DLD1 (cell line): ENCODE results near the gene RSPH9.

ENCODE experiments used
- in situ Hi-C: cut with HindIII; loops from 2 replicates; pipeline ENCODE4 v1.10.0; 2017; ENCODE audit warnings: low sequenced_read_pairs

RSPH9 gene

DNA sequence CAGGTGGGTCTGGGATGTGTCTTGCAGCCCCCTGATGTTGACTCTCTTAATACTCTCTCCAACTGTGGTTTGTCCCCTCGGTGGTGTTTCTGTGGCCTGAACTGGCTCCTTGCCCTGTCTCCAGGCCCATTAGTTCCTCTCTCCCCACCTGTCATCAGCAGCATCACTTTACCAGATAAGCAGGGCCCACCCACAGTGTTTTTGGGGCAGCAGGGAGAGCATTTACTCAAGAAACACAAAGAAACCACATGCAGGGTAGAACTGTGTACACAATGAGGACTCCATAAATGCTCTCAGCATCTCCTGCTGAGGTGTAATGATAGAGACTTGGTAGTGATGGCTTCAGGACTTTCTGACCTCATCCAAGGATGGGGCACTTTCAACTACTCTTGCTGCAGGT, 62.9 kb downstream of the RSPH9 start:
- in situ Hi-C loops: no loop called here

DNA sequence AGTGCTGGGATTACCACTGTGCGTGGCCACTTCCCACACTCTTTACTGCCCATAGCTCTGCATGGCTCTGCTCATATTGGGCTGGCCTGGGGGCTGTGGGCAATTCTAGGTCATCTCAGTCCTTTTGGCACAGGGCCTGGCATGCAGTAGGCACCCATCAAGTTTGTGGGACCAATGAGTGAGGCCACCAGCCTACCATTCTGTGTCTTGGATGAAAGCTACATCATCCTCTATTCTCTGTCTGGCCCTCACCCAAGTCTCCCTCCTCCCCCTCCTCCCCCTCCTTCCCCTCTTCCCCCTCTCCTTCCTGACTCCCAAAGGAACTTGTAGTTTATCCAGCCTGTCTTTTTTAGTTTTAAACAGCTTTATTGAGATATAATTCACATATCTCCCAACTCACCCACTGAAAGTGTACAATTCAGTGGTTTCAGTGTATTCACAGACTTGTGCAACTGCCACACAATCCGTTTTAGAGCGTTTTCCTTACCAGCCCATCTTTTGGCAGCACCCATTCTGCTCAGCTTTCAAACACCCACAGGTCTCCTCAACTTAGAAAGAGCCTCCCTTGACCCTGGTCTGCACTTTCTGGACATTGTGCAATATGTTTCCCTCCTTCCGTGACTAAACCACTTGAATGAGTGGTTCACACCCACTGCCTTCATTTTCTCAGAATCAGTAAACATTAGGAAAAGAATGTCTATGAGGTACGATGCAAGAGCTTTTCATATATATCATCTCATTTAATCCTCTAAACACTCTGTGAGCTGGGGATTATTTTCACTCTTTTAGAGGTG, 64.2 kb downstream of the RSPH9 start:
- in situ Hi-C loops: no loop called here

DNA sequence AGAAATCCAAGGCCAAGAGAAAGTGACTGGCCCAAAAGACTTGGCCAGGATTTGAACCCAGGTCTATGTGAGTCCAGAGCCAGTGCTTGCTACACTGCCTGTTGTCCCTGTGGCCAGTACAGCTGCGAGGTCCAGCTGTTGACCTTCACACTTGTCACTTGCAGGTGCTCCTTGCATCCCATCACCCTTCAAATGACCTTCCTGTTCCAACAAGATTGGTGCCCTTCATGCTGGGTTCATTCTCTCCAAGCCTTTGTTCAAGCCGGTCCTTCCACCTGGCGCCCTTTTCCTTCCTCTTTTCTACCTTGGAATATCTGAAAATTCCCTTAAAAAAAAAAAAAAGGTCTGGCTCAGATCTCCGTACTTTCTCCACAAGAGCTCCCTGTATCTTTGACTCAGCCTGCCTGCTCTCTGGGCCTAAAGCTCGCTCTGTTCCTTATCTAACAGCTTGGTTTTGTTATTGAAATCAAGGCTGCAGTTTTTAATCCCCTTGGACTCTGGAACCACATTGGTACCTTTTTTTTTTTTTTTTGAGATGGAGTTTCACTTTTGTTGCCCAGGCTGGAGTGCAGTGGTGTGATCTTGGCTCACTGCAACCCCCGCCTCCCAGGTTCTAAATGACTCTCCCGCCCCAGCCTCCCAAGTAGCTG, 64.9 kb downstream of the RSPH9 start:
- in situ Hi-C loops: no loop called here

DNA sequence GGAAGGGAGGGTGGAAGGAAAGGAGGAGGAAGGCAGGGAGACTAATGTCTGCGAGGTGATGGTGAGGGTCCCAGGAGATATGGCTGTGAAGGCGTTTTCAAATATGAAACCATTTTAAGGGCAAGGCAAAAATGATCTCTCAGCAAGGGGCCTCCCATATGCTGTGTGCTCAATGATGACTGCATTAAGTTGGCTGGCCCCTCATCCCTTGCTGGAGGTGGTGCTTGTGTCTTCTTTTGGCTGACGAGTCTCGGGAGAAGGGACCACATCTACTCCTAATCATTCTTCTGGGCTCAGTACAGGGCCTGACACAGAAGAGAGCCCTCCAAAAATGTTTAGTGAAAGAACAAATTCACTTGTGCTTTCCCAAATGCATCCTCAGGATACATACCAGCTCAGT, 65.7 kb downstream of the RSPH9 start:
- in situ Hi-C loops: no loop called here

DNA sequence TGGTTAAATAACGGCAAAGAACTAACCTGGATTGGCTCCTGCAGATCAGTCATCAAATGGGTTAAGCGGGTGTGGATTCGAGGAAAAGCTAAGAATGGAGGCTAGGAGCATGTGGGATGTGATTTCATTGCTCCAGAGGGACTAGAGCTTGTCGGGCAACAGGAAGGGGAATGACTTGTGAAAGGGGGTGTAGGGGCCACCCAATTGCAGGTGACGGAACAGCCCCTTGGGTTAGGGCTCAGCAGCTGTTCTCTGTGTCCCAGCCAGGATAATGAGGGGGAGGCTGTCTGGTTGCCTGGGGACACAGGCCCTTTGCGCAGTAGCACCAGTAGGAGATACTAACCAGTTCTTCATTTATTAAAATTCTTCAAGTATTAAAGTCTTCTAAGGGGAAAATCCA, 67.7 kb downstream of the RSPH9 start:
- in situ Hi-C loops: no loop called here

DNA sequence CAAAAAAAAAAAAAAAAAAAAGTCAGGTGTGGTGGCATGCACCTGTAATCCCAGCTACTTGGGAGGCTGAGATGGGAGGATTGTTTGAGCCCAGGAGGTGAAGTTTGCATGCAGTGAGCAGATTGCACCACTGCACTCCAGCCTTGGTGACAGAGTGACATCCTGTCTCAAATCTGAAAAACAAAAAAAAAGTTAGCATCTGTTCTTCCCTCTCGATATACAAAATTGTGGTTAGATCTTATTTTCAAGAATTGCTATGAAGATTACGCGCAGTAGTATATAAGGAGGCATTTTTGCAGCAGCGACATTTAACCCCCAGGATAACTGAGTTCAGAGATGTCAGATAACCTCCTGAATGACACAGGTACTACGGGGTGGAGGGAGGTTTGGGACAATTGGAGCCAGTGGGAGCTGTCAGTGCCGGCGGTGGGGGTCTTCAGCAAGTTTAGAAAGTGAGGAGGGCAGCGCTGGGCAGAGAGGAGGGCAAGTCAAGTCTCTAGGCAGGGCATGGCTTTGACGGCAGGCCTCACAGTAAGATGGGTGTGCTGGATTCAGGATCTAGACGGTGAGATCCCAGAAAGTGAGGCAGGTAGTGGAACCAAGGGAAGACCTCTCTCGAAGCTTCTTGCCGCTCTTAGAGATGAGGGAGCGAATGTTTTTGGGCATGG, 68.9 kb downstream of the RSPH9 start:
- in situ Hi-C loops: no loop called here

DNA sequence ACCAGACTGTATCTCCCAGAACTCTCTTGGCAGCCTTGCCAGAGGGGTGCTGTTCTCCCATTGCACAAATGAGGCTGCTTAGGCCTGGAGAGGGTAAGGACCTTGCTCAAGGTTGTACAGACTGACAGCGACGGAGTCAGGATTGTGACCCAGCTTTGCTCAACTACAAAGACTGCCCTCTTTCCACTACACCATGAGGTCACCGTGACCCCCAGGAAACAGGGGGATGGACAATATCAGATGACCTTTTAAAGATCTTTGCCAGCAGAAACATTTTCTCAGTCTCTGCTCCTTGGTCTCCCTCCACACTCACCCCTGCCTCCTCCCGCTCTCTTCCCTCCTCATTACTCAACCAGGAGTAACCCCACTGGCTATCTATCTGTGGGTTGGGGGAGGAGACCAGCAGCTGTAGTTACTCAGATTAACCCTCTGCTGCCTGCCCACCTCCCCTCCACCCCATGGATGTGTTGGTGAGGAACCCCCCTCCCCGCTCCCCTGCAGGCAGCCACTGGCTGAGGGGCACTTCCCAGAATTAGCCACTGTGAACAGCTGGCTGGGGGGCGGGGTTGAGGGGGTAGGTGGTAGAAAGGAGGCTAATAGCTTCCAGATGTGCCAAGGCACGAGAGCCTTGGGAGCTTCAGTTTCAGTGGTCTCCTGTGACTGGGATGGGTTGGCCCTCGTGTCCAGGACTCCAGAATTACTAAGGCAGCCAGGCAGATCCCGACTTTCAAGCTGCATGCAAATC, 69.6 kb downstream of the RSPH9 start:
- in situ Hi-C loops: no loop called here

DNA sequence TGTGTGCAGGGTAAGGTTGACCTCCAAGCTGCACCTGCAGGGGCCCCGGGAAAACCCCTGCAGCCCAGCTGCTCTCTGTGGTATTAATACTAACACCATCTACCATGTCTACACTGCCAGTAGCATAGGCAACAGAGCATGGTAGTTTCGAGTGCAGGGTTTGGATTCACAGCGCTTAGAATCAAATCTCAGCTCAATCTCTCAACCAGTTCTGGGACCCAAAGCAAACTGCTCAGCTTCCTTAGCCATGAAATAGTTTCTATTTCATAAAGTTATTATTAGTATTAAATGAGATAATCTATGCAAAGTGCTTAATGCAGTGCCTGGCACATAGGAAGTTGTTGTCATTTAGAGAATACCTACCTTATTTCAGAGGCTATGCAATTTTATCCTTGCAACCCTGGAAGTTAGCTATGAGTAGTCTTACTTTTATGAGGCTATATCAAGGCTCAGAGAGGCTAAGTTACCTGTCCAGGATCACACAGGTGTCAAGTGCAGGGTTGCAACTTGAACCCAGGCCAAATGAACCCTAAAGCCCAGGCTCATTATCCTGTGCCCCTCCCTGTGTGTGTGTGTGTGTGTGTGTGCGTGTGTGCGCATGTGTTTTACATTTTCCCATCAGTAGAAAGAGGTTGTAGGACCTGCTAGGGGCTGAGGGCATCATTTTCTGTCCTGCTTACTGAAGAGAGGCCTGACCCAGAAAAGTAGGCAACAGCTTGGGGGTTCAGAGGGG, 70.4 kb downstream of the RSPH9 start:
- in situ Hi-C loops: no loop called here

DNA sequence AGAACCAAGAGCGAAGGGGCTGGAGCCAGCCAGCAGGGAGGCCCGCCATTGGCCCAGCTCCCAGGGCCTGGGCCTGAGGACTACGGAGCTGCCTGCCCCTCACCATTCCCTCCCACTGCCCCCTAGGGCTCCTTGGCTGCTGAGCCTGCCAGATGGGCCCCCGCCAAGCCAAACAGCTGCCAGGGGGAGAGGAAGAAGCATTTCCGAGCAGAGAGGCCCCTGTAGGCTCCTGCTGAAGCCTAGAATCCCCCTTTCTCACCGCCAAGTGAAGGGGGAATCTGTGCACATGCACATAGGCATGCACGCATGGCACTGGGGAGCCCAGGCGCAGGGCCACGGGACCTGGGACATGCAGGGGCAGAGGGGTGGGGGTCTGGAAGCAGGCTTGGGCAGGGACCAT, 71.3 kb downstream of the RSPH9 start:
- in situ Hi-C loops: no loop called here

DNA sequence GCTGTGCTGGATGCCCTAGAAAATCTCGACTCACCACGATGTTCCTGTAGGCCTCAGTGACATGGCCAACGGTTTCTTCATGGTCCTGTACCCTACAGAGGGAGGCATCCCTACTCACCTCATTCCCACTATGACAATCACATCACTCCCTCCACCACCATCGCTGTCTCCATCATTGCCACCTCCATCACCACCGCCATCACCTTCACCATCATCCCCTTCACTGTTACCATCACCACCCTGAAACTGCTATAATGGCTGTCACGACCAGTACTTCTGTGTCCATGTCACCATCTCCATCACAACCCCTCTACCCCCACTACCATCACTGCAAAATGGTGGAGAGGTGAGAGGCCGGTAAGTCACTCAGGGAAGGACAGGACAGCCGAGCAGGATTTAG, 72.6 kb downstream of the RSPH9 start:
- in situ Hi-C loops: no loop called here

DNA sequence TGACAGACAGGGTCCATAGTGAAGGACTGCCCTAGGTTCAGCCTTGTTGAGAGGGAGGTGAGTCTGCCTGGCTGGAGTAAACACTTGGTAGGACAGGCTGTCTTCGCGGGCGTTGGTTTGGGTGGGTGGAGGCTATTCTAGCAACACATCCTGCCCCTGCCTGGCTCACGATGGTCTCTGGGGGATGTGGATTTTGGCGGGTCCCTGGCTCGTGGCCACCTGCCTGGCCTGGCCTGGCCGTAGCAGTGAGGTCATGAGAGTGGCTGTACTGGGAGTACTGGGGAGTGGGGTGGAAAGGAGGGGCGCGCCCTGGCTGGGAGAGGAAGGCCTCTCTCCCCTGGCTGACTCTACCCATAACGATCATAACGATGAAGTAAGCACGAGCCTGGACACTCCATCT, 73.0 kb downstream of the RSPH9 start:
- in situ Hi-C loops: no loop called here

DNA sequence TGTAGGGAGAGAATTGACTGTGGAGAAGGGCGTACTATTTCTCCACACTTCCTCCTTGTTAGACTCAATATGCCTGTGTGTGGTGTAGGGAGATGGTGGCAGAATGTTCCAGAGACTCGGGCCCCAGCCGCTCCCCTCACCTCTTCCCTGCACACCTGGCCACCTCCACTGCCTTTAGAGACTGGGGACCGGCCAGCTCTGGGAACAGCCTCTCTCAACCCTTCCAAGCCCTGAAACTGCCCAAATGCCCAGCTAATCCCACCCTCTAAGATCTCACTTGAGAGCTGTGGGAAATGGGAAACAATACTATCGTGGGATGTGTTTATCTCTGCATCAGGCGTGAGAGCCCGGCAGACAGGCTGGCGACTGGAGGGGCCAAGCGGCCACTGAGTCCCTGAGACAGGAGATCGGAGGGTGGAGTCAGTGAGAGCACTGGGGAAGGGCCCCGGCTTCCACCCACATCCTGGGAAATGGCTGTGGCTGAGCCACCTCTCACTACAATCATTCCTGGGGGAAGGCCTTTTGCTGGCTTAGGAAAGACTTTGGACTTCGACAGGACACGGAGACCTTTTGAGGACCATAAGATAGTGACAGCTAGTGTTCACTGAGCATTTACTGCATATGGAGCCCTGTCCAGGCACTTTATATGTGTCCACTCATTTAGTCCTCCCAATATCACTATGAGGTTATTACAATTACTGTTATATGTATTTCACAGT, 73.7 kb downstream of the RSPH9 start:
- in situ Hi-C loops: no loop called here

DNA sequence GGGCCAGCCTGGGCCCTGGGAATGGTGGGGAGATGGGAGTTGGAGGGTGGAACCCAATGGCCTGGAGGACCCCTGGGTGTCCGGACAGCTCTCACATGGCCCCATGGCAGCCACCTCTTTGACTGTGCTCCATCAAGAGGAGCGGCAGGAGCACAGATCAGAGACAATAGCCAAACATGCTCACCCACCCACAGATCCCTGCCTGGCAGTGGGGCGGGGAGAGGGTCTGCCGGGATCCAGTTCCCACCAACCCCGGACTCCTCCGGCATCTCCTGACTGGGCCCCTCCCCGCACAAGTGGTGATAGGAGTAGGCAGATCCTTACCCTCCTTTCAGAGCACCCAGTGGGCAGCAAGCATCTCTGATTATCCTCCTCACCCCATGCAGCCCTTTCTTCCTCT, 74.7 kb downstream of the RSPH9 start:
- in situ Hi-C loops: no loop called here

DNA sequence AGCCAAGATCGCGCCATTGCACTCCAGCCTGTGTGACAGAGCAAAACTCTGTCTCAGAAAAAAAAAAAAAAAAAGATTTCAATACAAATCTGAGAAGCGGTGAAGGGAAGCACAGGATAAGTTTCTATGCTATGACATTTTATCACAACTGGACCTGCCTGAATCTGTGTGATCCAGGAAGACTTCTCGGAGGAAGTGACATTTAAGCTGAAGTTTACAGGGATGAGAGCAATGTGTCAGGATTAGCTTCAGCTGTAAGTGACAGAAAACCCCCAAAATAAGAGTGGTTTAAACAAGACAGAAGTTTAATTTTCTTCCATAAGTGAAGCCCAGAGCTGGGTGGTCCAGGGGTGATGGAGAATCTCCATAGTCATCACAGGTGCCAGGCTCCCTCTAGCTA, 76.2 kb downstream of the RSPH9 start:
- in situ Hi-C loops: no loop called here
